ENCODE data around the gene GRID1.

DNA sequence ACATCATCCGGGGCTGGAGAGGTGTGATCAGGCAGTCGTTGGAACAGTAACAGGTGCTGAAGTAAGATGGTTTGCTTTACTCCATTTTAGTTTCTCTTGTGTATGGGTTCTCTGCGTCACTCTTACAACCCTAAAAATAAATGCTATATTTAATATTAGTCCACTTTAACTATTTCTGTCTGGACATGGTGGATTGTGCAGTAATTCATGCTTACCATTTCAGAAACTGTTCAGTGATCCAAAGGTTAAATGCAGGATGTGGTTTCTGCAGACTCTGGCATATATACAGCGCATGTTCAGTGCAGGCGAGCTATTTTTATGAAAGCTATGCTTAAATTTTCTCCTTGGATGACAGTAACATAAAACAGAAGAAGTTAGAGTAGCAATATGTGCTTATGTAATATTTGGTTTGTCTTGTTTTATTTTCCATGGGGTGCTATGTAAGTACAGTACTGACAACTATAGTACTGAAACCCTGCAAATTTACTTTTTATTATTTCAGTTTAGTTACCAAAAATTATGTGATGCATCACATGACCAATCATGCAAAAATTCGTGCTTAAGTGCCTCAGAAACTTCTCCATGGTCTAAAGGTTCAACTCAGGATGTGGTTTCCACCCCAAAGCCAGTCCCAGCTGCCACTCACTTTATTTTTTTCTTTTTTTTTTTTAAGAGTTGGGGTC lies 46.6 kb upstream of the GRID1 start:
- no peak for TF ChIP-seq EZH2 (IDR thresholded peaks at IDR 0.05)
- TF ChIP-seq POLR2AphosphoS5 (IDR thresholded peaks at IDR 0.05; ENCODE audit: borderline replicate concordance, low read depth, low read length) = no peak
- TF ChIP-seq FOXP2 (optimal IDR thresholded peaks at IDR 0.05; ENCODE audit: control extremely low read depth, extremely low read length, insufficient read depth) = no peak
